ENCODE results near the gene AGBL1. TPM values are rescaled to one million over a fixed set of nuclear protein-coding genes. Genes with fewer than 3 reads are reported as not detected.

The AGBL1 gene
- total RNA-seq, 1 donor from 2014 or later = 5.5 TPM

GRCh38 chr15:86849558-86850285 lies 770.1 kb downstream of the AGBL1 start:
- Histone ChIP-seq H3K4me2 (no peak overlapping the region), H3K36me3 (no peaks in the 10 kb centered on the region), H3K27me3 (no peaks in the 10 kb centered on the region), H4K20me1 (ENCODE audit: low read depth) (no peaks in the 10 kb centered on the region), H3F3A (ENCODE audit: low read depth) (no peaks in the 10 kb centered on the region), H3K9me3 (ENCODE audit: low read depth) (no peaks in the 10 kb centered on the region), H3K4me1 (no peaks in the 10 kb centered on the region), H3K9ac (no peak overlapping the region), H2AFZ (replicated peaks) (no peak overlapping the region), H3K79me2 (ENCODE audit: low read depth) (no peaks in the 10 kb centered on the region), H3K27ac (no peak overlapping the region), H3K4me3 (no peak overlapping the region)
- Mint-ChIP-seq H3K36me3 (no peaks in the 10 kb centered on the region), H3K4me3 (no peak overlapping the region), H3K27ac (no peak overlapping the region), H3K4me1 (peaks cover 14% of the 10 kb centered on the region), H3K27me3 (ENCODE audit: insufficient read depth, low read depth) (no peaks in the 10 kb centered on the region), H3K9me3 (peaks cover 2% of the 10 kb centered on the region)
- DNase-seq (ENCODE audit: low spot score) = no peak
- TF ChIP-seq EZH2phosphoT487 (IDR thresholded peaks at IDR 0.05) (no peak), CTCF (IDR thresholded peaks at IDR 0.05) (no peak), EZH2 (IDR thresholded peaks at IDR 0.05) (no peak)

- no peaks in the 10 kb centered on the region for H3K79me2 ChIP-seq (ENCODE audit: low read depth)
- H3K4me3 ChIP-seq = no peak overlapping the region
- no peaks in the 10 kb centered on the region for H4K20me1 ChIP-seq (ENCODE audit: low read depth)
- no peak overlapping the region for H3K27ac Mint-ChIP-seq
- H3K4me1 Mint-ChIP-seq = peaks cover 12% of the 10 kb centered on the region
- H3K27ac ChIP-seq = no peak overlapping the region
- H2AFZ ChIP-seq (replicated peaks) = no peak overlapping the region
- H3K4me2 ChIP-seq = no peak overlapping the region
- TF ChIP-seq CTCF (IDR thresholded peaks at IDR 0.05) (no peak), EZH2phosphoT487 (IDR thresholded peaks at IDR 0.05) (no peak), EZH2 (IDR thresholded peaks at IDR 0.05) (no peak)
- no peaks in the 10 kb centered on the region for H3K27me3 Mint-ChIP-seq (ENCODE audit: insufficient read depth, low read depth)
- no peak for DNase-seq (ENCODE audit: low spot score)
- no peak overlapping the region for H3K4me3 Mint-ChIP-seq
- H3K36me3 ChIP-seq = no peaks in the 10 kb centered on the region
- no peak overlapping the region for H3K9ac ChIP-seq
- no peaks in the 10 kb centered on the region for H3K9me3 ChIP-seq (ENCODE audit: low read depth)
- no peaks in the 10 kb centered on the region for H3K9me3 Mint-ChIP-seq
- H3F3A ChIP-seq (ENCODE audit: low read depth) = no peaks in the 10 kb centered on the region
- H3K27me3 ChIP-seq = no peaks in the 10 kb centered on the region
- no peaks in the 10 kb centered on the region for H3K36me3 Mint-ChIP-seq
- no peaks in the 10 kb centered on the region for H3K4me1 ChIP-seq
Observed at GRCh38 chr15:86850939-86851338, 771.3 kb downstream of the AGBL1 start.

GRCh38 chr15:86852741-86853140 lies 773.1 kb downstream of the AGBL1 start:
- Histone ChIP-seq H3K27me3 (no peaks in the 10 kb centered on the region), H3K36me3 (no peaks in the 10 kb centered on the region), H3K79me2 (ENCODE audit: low read depth) (no peaks in the 10 kb centered on the region), H4K20me1 (ENCODE audit: low read depth) (no peaks in the 10 kb centered on the region), H2AFZ (replicated peaks) (no peak overlapping the region), H3K27ac (no peak overlapping the region), H3K4me1 (no peaks in the 10 kb centered on the region), H3K9me3 (ENCODE audit: low read depth) (no peaks in the 10 kb centered on the region), H3K4me3 (no peak overlapping the region), H3K9ac (no peak overlapping the region), H3F3A (ENCODE audit: low read depth) (no peaks in the 10 kb centered on the region), H3K4me2 (no peak overlapping the region)
- H3K9me3 Mint-ChIP-seq = no peaks in the 10 kb centered on the region
- no peaks in the 10 kb centered on the region for H3K36me3 Mint-ChIP-seq
- no peak overlapping the region for H3K27ac Mint-ChIP-seq
- no peak for TF ChIP-seq EZH2 (IDR thresholded peaks at IDR 0.05)
- no peak for TF ChIP-seq EZH2phosphoT487 (IDR thresholded peaks at IDR 0.05)
- no peak for TF ChIP-seq CTCF (IDR thresholded peaks at IDR 0.05)
- peaks cover 12% of the 10 kb centered on the region for H3K4me1 Mint-ChIP-seq
- H3K27me3 Mint-ChIP-seq (ENCODE audit: insufficient read depth, low read depth) = no peaks in the 10 kb centered on the region
- no peak for DNase-seq (ENCODE audit: low spot score)
- H3K4me3 Mint-ChIP-seq = no peak overlapping the region

Measured in neural progenitor cell (in vitro differentiated cells).